Cardiac septum (tissue), 1 donor: ENCODE data around the gene ZNF543. TPM values are rescaled to one million over a fixed set of nuclear protein-coding genes. Genes with fewer than 3 reads are reported as not detected.
"Not testable (repeated sequence)": the region's sequence is repeated elsewhere in the genome, so short reads cannot be mapped to it uniquely, and the experiment has no call there.

Source experiments
- DNase-seq: peaks from one replicate; pipeline ENCODE4 v3.0.0-alpha.2; 2020; ENCODE audit warnings: low spot score
- intact Hi-C: fragments of 100-400 bp; cut with DNase I; formaldehyde crosslinking; loops from one replicate; pipeline ENCODE4 v1.14.0; 2022
- total RNA-seq: library from RNA; stranded (reverse); fragmentation: NEBNext Ultra II Directional; extraction: Animal tissue kit (Norgen Biotek cat#: 25700); gene quantifications from one replicate; pipeline ENCODE4 v1.2.1, GENCODE V29; 2021
- donor health status: DM: no; HTN: no; CAD: no.

ZNF543 gene
- total RNA-seq, 1 donor from 2014 or later: 6.1 TPM

- intact Hi-C loops: no loop called here
Measured at GRCh38 chr19:57366776-57367175, 46.5 kb downstream of the ZNF543 start.

GRCh38 chr19:57374179-57374578, 53.9 kb downstream of the ZNF543 start:
- DNase-seq: no peak
- intact Hi-C loops: no loop called here

More at GRCh38 chr19:57366776-57367175, 46.5 kb downstream of the ZNF543 start:
- DNase-seq: no peak

DNA sequence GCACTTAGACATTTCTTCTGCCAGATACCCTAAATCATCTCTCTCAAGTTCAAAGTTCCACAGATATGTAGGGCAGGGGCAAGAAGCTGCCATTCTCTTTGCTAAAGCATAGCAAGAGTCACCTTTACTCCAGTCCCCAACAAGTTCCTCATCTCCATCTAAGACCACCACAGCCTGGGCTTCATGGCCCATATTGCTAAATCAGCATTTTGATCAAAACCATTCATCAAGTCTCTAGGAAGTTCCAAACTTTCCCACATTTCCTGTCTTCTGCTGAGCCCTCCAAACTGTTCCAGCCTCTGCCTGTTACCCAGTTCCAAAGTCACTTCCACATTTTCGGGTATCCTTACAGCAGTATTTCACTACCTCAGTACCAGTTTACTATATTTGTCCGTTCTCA, 54.4 kb downstream of the ZNF543 start:
- intact Hi-C loops, DNase-seq: not testable (repeated sequence)

DNA sequence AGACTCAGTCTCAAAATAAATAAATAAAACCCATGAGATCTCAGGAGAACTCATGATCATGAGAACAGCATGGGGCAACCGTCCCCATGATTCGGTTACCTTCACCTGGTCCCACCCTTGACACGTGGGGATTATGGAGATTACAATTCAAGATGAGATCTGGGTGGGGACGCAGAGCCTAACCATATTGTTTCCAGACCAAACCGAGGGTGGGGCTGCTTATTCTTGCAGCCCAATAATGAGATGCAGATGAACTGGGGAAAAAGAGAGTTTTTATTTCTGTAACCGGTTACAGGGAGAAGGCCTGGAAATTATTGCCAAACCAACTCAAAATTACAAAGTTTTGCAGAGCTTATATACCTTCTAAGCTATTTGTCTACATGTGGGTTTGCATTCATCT, 55.9 kb downstream of the ZNF543 start:
- intact Hi-C loops: no loop called here
- DNase-seq: no peak

DNA sequence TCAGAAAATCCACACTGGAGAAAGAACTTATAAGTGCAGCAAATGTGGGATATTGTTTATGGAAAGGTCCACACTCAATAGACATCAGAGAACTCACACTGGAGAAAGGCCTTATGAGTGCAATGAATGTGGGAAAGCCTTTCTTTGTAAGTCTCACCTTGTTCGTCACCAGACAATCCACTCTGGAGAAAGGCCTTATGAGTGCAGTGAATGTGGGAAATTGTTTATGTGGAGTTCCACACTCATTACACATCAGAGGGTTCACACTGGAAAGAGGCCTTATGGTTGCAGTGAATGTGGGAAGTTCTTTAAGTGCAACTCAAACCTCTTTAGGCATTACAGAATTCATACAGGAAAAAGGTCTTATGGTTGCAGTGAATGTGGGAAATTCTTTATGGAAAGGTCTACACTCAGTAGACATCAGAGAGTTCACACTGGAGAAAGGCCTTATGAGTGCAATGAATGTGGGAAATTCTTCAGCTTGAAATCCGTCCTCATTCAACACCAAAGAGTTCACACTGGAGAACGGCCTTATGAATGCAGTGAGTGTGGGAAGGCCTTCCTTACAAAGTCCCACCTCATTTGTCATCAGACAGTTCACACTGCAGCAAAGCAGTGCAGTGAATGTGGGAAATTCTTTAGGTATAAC, 57.4 kb downstream of the ZNF543 start:
- intact Hi-C loops: no loop called here
- no peak for DNase-seq

Other genes starting within 250 kb of the ZNF543 start
- gene USP29, start 200.5 kb upstream of the ZNF543 start, total RNA-seq: not detected
- not detected for gene ZIM3, start 175.3 kb upstream of the ZNF543 start, total RNA-seq
- gene DUXA, start 153.0 kb upstream of the ZNF543 start, total RNA-seq: not detected
- 23.0 TPM for gene ZNF264, start 129.0 kb upstream of the ZNF543 start, total RNA-seq
- 2.2 TPM for gene AURKC, start 89.4 kb upstream of the ZNF543 start, total RNA-seq
- 12.8 TPM for gene ZNF805, start 79.8 kb upstream of the ZNF543 start, total RNA-seq
- gene ZNF460, start 40.0 kb upstream of the ZNF543 start, total RNA-seq: 45.3 TPM
- gene ZNF304, start 30.8 kb downstream of the ZNF543 start, total RNA-seq: 10.0 TPM
- 10.2 TPM for gene TRAPPC2B, start 43.1 kb downstream of the ZNF543 start, total RNA-seq
- gene ZNF547, start 43.1 kb downstream of the ZNF543 start, total RNA-seq: 4.0 TPM
- 16.1 TPM for gene ZNF548, start 69.4 kb downstream of the ZNF543 start, total RNA-seq
- gene ZNF17, start 90.7 kb downstream of the ZNF543 start, total RNA-seq: 10.1 TPM
- 4.0 TPM for gene ZNF749, start 114.9 kb downstream of the ZNF543 start, total RNA-seq
- gene VN1R1, start 136.7 kb downstream of the ZNF543 start, total RNA-seq: 3.0 TPM
- gene ZNF772, start 157.1 kb downstream of the ZNF543 start, total RNA-seq: 23.7 TPM
- 8.7 TPM for gene ZNF419, start 167.3 kb downstream of the ZNF543 start, total RNA-seq
- 5.5 TPM for gene ZNF773, start 179.5 kb downstream of the ZNF543 start, total RNA-seq
- 3.6 TPM for gene ZNF549, start 206.9 kb downstream of the ZNF543 start, total RNA-seq
- gene ZNF550, start 239.4 kb downstream of the ZNF543 start, total RNA-seq: 9.9 TPM